Bronchial epithelial cell (primary cell): Measurements from ENCODE around the gene DCTN3. TPM values are rescaled to one million over a fixed set of nuclear protein-coding genes. Genes with fewer than 3 reads are reported as not detected.

Experiments used
- DNase-seq: peaks from one replicate; pipeline ENCODE4 v3.0.0-alpha.2; 2010; ENCODE audit warnings: low read depth
- FAIRE-seq: peaks from 2 replicates; lab custom pipeline; 2011; peaks lifted over from hg19 to GRCh38; lab: Jason Lieb, UNC
- H3K27me3 ChIP-seq: 2 replicates; pipeline ENCODE4 v1.5.1; 2011; ENCODE audit warnings: low read length; ENCODE audit not compliant: control insufficient read depth, insufficient read depth
- H3K36me3 ChIP-seq: 2 replicates; pipeline ENCODE4 v1.5.1; 2011; ENCODE audit warnings: low read length; ENCODE audit not compliant: control insufficient read depth, insufficient read depth
- H3K4me3 ChIP-seq: 2 replicates; pipeline ENCODE4 v1.5.1; 2011; ENCODE audit warnings: mild to moderate bottlenecking, low read depth, low read length, control low read depth
- CTCF ChIP-seq: IDR thresholded peaks from 2 replicates; pipeline ENCODE4 v1.5.1; 2011; ENCODE audit warnings: mild to moderate bottlenecking, moderate library complexity, low read length, control low read depth, inconsistent platforms; ENCODE audit not compliant: insufficient read depth, severe bottlenecking
- total RNA-seq: library from RNA; depleted of rRNA; stranded (reverse); fragments of >200 nt; gene quantifications from 2 replicates; pipeline ENCODE4 v1.2.1, GENCODE V29; 2014

Gene DCTN3
- total RNA-seq, 1 donor from 2014 or later: 57.1 TPM

- peak; percentile 32 for FAIRE-seq
- DNase-seq: no peak
- no peaks in the 10 kb centered on the region for H3K27me3 ChIP-seq
- peaks cover 3% of the 10 kb centered on the region for H3K36me3 ChIP-seq
- peak overlapping the region; percentile 83 for H3K4me3 ChIP-seq
- TF ChIP-seq CTCF: no peak
Observed at GRCh38 chr9:34611251-34611810, 9.0 kb downstream of the DCTN3 start.

- no peak for TF ChIP-seq CTCF
- no peaks in the 10 kb centered on the region for H3K27me3 ChIP-seq
- peak overlapping the region; percentile 83 for H3K4me3 ChIP-seq
- DNase-seq: no peak
- H3K36me3 ChIP-seq: no peaks in the 10 kb centered on the region
- FAIRE-seq: no peak
Observed at GRCh38 chr9:34610434-34611206, 9.7 kb downstream of the DCTN3 start.

GRCh38 chr9:34607331-34607730, 13.0 kb downstream of the DCTN3 start:
- no peak for TF ChIP-seq CTCF
- Histone ChIP-seq H3K36me3 (no peaks in the 10 kb centered on the region), H3K27me3 (no peaks in the 10 kb centered on the region), H3K4me3 (no peak overlapping the region)
- FAIRE-seq: no peak
- no peak for DNase-seq

- FAIRE-seq (no peak), DNase-seq (no peak)
Observed at GRCh38 chr9:34606905-34607304, 13.4 kb downstream of the DCTN3 start.

GRCh38 chr9:34606190-34606589, 14.1 kb downstream of the DCTN3 start:
- DNase-seq: no peak
- no peak for TF ChIP-seq CTCF
- no peaks in the 10 kb centered on the region for H3K36me3 ChIP-seq
- H3K4me3 ChIP-seq: no peak overlapping the region
- peak; percentile 23 for FAIRE-seq
- H3K27me3 ChIP-seq: no peaks in the 10 kb centered on the region

More at GRCh38 chr9:34606905-34607304, 13.4 kb downstream of the DCTN3 start:
- Histone ChIP-seq H3K4me3 (no peak overlapping the region), H3K27me3 (no peaks in the 10 kb centered on the region), H3K36me3 (no peaks in the 10 kb centered on the region)
- no peak for TF ChIP-seq CTCF
